Glutamatergic neuron (in vitro differentiated cells): ENCODE measurements around the gene FILIP1L. TPM values are rescaled to one million over a fixed set of nuclear protein-coding genes. Genes with fewer than 3 reads are reported as not detected.

Experiments
- DNase-seq: peaks from one replicate; pipeline ENCODE4 v3.0.0; 2022
- H3K27ac Mint-ChIP-seq: one replicate; pipeline ENCODE4 v1.8.0; 2020; ENCODE audit warnings: mild to moderate bottlenecking, mixed read lengths, inconsistent platforms; ENCODE audit not compliant: unreplicated experiment
- H3K27me3 Mint-ChIP-seq: one replicate; pipeline ENCODE4 v1.8.0; 2020; ENCODE audit warnings: mild to moderate bottlenecking, moderate library complexity, mixed read lengths, inconsistent platforms; ENCODE audit not compliant: unreplicated experiment
- H3K36me3 Mint-ChIP-seq: one replicate; pipeline ENCODE4 v1.8.0; 2020; ENCODE audit warnings: mild to moderate bottlenecking, mixed read lengths, inconsistent platforms; ENCODE audit not compliant: unreplicated experiment
- H3K4me1 Mint-ChIP-seq: one replicate; pipeline ENCODE4 v1.8.0; 2020; ENCODE audit warnings: mild to moderate bottlenecking, low read depth, mixed read lengths, inconsistent platforms; ENCODE audit not compliant: unreplicated experiment
- H3K4me3 Mint-ChIP-seq: one replicate; pipeline ENCODE4 v1.8.0; 2020; ENCODE audit warnings: mild to moderate bottlenecking, mixed read lengths, inconsistent platforms; ENCODE audit not compliant: unreplicated experiment
- H3K9me3 Mint-ChIP-seq: one replicate; pipeline ENCODE4 v1.8.0; 2020; ENCODE audit warnings: mild to moderate bottlenecking, moderate library complexity, mixed read lengths, inconsistent platforms; ENCODE audit not compliant: unreplicated experiment
- total RNA-seq: library from RNA; stranded (reverse); fragmentation: NEBNext Ultra II Directional; extraction: Animal tissue kit (Norgen Biotek cat#: 25700); gene quantifications from one replicate; pipeline ENCODE4 v1.2.1, GENCODE V29; 2021; ENCODE audit not compliant: unreplicated experiment
- TF ChIP-seq, protein P1 (sequence below): fragments of 200-600 bp; sonication (generic); IDR thresholded peaks from one replicate; pipeline ENCODE4 v1.5.0; 2021; ENCODE audit not compliant: partially characterized antibody, unreplicated experiment

The FILIP1L gene
- total RNA-seq, 1 donor from 2014 or later: 4.3 TPM

DNA sequence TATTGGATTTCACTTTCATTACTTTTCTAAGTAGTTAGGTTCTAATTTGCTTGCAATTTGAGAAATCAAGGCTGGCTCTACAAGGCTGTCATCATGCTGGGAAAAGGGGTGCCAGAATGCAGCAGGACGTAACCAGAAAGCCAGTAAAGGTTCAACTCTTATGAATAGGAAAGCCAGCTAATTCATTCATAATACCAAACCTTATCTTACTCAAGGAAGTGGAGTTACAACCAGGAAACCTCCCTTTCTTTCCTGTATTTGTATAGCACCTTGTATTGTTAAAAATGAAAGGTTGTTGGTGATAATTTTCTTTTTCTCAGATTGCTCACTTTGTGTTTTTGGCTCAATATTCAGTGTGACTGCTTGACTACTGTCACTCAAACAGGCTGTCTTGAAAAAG, 109.4 kb downstream of the FILIP1L start:
- Mint-ChIP-seq H3K36me3 (no peaks in the 10 kb centered on the region), H3K4me1 (no peaks in the 10 kb centered on the region), H3K9me3 (no peaks in the 10 kb centered on the region), H3K4me3 (no peak overlapping the region), H3K27me3 (peaks cover 3% of the 10 kb centered on the region), H3K27ac (no peak overlapping the region)
- no peak for DNase-seq
- TF ChIP-seq, protein P1, sequence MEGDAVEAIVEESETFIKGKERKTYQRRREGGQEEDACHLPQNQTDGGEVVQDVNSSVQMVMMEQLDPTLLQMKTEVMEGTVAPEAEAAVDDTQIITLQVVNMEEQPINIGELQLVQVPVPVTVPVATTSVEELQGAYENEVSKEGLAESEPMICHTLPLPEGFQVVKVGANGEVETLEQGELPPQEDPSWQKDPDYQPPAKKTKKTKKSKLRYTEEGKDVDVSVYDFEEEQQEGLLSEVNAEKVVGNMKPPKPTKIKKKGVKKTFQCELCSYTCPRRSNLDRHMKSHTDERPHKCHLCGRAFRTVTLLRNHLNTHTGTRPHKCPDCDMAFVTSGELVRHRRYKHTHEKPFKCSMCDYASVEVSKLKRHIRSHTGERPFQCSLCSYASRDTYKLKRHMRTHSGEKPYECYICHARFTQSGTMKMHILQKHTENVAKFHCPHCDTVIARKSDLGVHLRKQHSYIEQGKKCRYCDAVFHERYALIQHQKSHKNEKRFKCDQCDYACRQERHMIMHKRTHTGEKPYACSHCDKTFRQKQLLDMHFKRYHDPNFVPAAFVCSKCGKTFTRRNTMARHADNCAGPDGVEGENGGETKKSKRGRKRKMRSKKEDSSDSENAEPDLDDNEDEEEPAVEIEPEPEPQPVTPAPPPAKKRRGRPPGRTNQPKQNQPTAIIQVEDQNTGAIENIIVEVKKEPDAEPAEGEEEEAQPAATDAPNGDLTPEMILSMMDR: no peak

DNA sequence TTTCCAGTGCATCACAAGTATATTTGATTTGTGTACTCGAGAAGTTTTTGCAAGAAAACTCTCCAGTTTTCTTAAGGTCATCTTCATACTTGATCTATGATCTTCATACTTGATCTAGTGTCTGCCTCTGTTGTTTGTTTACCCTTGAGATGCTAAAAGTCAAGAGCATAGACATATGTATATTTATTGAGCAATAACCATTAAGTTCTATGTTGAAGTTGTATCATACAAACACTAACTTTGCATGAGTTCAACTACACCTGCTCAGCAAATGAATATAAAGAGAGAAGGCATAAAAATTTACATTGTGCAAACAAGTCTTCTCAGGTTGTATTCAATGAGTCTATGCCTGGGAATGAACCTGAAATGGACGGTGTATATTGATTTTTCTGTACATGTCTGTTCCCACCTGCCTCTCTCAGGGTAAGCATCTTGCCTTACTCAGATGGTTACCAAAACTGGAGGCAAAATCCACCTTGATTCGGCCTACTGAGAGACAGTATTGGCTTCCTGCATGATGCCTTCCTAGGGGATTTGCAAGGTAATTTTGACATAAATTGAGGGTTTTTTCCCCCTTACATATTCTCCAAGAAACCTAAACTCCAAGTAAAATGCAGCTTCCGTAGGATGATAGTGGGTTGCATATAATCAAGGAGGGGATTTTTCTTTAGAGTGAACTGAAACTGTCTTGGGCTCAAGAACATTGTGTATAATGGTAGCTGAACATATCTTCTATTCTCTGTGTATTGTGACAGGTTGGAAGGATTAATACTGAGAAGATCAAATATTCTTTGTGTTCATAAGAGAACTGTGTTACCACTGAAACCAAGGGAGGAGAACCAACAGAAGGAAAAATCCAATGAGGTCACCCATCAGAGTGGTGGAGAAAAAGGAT, 110.4 kb downstream of the FILIP1L start:
- H3K27me3 Mint-ChIP-seq: peaks cover 3% of the 10 kb centered on the region
- no peaks in the 10 kb centered on the region for H3K9me3 Mint-ChIP-seq
- TF ChIP-seq, protein P1: no peak
- H3K4me1 Mint-ChIP-seq: no peaks in the 10 kb centered on the region
- no peak overlapping the region for H3K4me3 Mint-ChIP-seq
- no peak for DNase-seq
- no peaks in the 10 kb centered on the region for H3K36me3 Mint-ChIP-seq
- no peak overlapping the region for H3K27ac Mint-ChIP-seq

DNA sequence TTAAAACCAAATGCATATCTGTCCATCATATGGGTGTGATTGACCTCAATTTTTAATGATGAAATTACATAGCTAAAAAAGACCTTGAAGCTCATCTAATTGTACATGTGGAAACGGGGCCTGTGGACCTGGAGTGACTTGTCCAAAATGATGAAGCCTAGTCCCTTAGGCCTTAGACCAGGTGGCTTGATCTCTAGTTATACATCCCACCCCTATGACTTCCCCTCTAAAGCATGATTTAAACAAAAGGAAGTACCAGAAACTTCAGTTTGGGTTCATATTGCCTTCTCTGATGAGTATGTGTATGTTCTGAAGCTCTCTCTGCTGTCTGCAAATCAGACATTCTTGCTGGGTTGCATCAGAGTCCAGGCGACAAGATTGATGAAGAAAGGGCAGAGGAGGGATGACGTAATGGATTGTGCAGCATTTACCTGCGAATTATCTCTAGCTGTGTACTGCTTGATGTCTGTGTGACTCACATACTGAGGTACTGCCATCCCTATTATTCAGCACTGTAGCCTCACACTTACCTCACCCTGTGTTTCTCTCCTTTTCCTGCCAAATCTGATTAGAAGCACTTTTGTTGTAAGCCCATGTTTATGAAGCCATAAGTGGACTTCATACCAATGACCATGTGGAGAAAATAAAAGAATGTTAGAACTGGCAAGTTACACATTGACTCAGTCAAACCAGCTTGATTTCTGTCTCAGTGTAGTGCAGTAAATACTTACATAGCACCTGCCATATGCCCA, 111.5 kb downstream of the FILIP1L start:
- no peaks in the 10 kb centered on the region for H3K4me1 Mint-ChIP-seq
- DNase-seq: no peak

DNA sequence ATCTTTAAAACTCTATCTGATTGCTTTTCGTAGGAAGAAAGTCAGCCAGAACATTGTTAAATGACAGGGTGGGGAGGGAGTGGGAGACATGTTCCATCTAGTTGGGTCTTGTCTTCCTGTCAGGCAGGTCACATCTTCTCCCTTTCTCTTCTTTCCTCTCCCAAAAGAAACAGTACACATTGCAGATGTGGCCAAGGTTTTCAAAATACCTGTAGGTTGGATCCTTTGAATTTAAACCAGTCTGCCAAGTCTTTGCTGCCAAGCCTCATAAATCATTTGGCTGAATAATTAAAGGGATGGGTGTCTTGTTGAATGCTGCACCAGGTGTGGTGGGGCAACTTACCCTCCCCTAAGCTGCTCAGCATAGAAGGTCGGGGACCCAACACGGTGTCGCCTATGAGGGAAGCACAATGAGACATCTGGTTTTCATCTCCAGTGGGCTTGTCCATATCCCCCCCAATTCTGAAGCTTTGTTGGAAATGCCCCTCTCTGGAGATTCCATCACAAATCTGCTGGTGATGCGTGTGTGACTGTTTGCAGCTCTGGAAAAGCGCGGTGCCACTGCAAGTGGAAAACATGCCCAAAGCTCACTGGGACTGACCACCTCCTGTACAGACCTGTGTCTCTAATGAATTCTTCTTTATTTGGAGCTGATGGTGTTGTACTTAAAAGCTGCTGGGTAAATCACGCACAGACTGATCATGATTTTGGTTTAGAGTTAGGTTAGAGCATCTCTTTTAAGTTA, 112.6 kb downstream of the FILIP1L start:
- H3K27ac Mint-ChIP-seq: no peak overlapping the region

More for the DNA sequence above, 111.5 kb downstream of the FILIP1L start:
- Mint-ChIP-seq H3K36me3 (no peaks in the 10 kb centered on the region), H3K4me3 (no peak overlapping the region), H3K27me3 (peaks cover 3% of the 10 kb centered on the region), H3K9me3 (no peaks in the 10 kb centered on the region), H3K27ac (no peak overlapping the region)
- TF ChIP-seq, protein P1: no peak

More for the DNA sequence above, 112.6 kb downstream of the FILIP1L start:
- DNase-seq: no peak
- H3K4me1 Mint-ChIP-seq: no peaks in the 10 kb centered on the region
- H3K4me3 Mint-ChIP-seq: no peak overlapping the region
- H3K9me3 Mint-ChIP-seq: no peaks in the 10 kb centered on the region
- TF ChIP-seq, protein P1: no peak
- no peaks in the 10 kb centered on the region for H3K36me3 Mint-ChIP-seq
- peaks cover 3% of the 10 kb centered on the region for H3K27me3 Mint-ChIP-seq
